DND-41 (cell line): Measurements from ENCODE around the gene MRNIP.

Source experiments
- ATAC-seq: fragments of 200-7000 bp; cut with Tn5 transposase; 3 replicates; pipeline ENCODE4 v1.9.1; 2021; ENCODE audit warnings: low read depth; ENCODE audit not compliant: insufficient read depth
- DNase-seq: peaks from one replicate; pipeline ENCODE4 v3.0.0-alpha.2; 2020
- H2AFZ ChIP-seq: 2 replicates; pipeline ENCODE4 v1.6.0; 2012; ENCODE audit warnings: low read depth, low read length
- H3K27ac ChIP-seq: 2 replicates; pipeline ENCODE4 v1.5.1; 2012; ENCODE audit warnings: low read length, inconsistent platforms
- H3K27me3 ChIP-seq: fragments of 200-600 bp; sonication (generic); 2 replicates; pipeline ENCODE4 v1.6.0; 2012; ENCODE audit warnings: low read length, mild to moderate bottlenecking, inconsistent platforms; ENCODE audit not compliant: insufficient read depth, poor library complexity
- H3K36me3 ChIP-seq: 2 replicates; pipeline ENCODE4 v1.5.1; 2012; ENCODE audit warnings: low read length, inconsistent platforms; ENCODE audit not compliant: insufficient read depth
- H3K4me1 ChIP-seq: 2 replicates; pipeline ENCODE4 v1.5.1; 2012; ENCODE audit warnings: mild to moderate bottlenecking, low read length; ENCODE audit not compliant: insufficient read depth
- H3K4me2 ChIP-seq: 2 replicates; pipeline ENCODE4 v1.6.0; 2012; ENCODE audit warnings: mild to moderate bottlenecking, moderate library complexity, low read length, inconsistent platforms; ENCODE audit not compliant: insufficient read depth
- H3K4me3 ChIP-seq, 2 experiments: fragments of 200-600 bp in 1 of 2; shearing (Covaris generic) in 1 of 2; 2 replicates each; pipeline ENCODE4 v1.5.1; 2012 to 2016; ENCODE audit warnings: inconsistent platforms in 2 of 2, low read length in 2 of 2, mild to moderate bottlenecking in 2 of 2, low read depth in 1 of 2, moderate library complexity in 1 of 2
- H3K79me2 ChIP-seq: 2 replicates; pipeline ENCODE4 v1.6.0; 2012; ENCODE audit warnings: low read length, inconsistent platforms; ENCODE audit not compliant: insufficient read depth
- H3K9ac ChIP-seq: 2 replicates; pipeline ENCODE4 v1.6.0; 2012; ENCODE audit warnings: low read depth, mild to moderate bottlenecking, inconsistent platforms, low read length, moderate library complexity
- H3K9me3 ChIP-seq: 2 replicates; pipeline ENCODE4 v1.5.1; 2012; ENCODE audit warnings: low read length, moderate library complexity, mild to moderate bottlenecking, inconsistent platforms; ENCODE audit not compliant: insufficient read depth, severe bottlenecking
- H4K20me1 ChIP-seq: 2 replicates; pipeline ENCODE4 v1.6.0; 2012; ENCODE audit warnings: low read length; ENCODE audit not compliant: insufficient read depth
- CTCF ChIP-seq: IDR thresholded peaks from 2 replicates; pipeline ENCODE4 v1.5.1; 2012; ENCODE audit warnings: borderline replicate concordance, low read length, moderate library complexity, mild to moderate bottlenecking; ENCODE audit not compliant: poor library complexity, severe bottlenecking; ENCODE audit errors: extremely low read depth
- EZH2 ChIP-seq: IDR thresholded peaks from 3 replicates; pipeline ENCODE4 v1.6.1; 2012; ENCODE audit warnings: borderline replicate concordance, low read depth, mild to moderate bottlenecking, moderate library complexity, low read length, inconsistent platforms; ENCODE audit not compliant: severe bottlenecking

The MRNIP gene

GRCh38 chr5:179817470-179817840 is 41.2 kb downstream of the MRNIP start:
- Histone ChIP-seq H3K27ac (no peak overlapping the region), H3K9ac (no peak overlapping the region), H3K79me2 (peaks cover 13% of the 10 kb centered on the region), H3K9me3 (no peaks in the 10 kb centered on the region), H3K27me3 (no peaks in the 10 kb centered on the region), H3K4me3 (no peak overlapping the region), H3K4me1 (peaks cover 21% of the 10 kb centered on the region), H2AFZ (no peak overlapping the region), H3K36me3 (peaks cover 11% of the 10 kb centered on the region), H4K20me1 (peaks cover 5% of the 10 kb centered on the region), H3K4me2 (no peak overlapping the region)
- TF ChIP-seq EZH2 (no peak), CTCF (no peak)
- ATAC-seq (no peak), DNase-seq (no peak)

GRCh38 chr5:179816796-179817469 is 41.7 kb downstream of the MRNIP start:
- H3K4me2 ChIP-seq, result no peak overlapping the region
- no peaks in the 10 kb centered on the region for H3K9me3 ChIP-seq
- peaks cover under 1% of the 10 kb centered on the region; the same call in 1 of the 2 replicates for H4K20me1 ChIP-seq
- no peak overlapping the region for H3K27ac ChIP-seq
- TF ChIP-seq CTCF, result no peak
- H3K27me3 ChIP-seq, result no peaks in the 10 kb centered on the region
- peaks cover 8% of the 10 kb centered on the region for H3K79me2 ChIP-seq
- ATAC-seq, result no peak
- no peak overlapping the region for H3K9ac ChIP-seq
- H2AFZ ChIP-seq, result no peak overlapping the region
- H3K36me3 ChIP-seq, result peaks cover 10% of the 10 kb centered on the region; the same call in 1 of the 2 replicates
- peaks cover 16% of the 10 kb centered on the region for H3K4me1 ChIP-seq
- no peak overlapping the region for H3K4me3 ChIP-seq
- no peak for DNase-seq

GRCh38 chr5:179816401-179816795 is 42.2 kb downstream of the MRNIP start:
- ATAC-seq, result no peak
- peaks cover 11% of the 10 kb centered on the region for H3K4me1 ChIP-seq

More at GRCh38 chr5:179816401-179816795, 42.2 kb downstream of the MRNIP start:
- TF ChIP-seq CTCF (no peak), EZH2 (no peak)
- H3K27me3 ChIP-seq, result no peaks in the 10 kb centered on the region
- H3K9me3 ChIP-seq, result no peaks in the 10 kb centered on the region
- peaks cover 13% of the 10 kb centered on the region for H3K36me3 ChIP-seq
- no peak overlapping the region for H3K4me3 ChIP-seq
- H3K79me2 ChIP-seq, result peaks cover 4% of the 10 kb centered on the region
- H3K4me2 ChIP-seq, result no peak overlapping the region
- DNase-seq, result no peak
- H3K27ac ChIP-seq, result no peak overlapping the region
- H3K9ac ChIP-seq, result no peak overlapping the region
- no peaks in the 10 kb centered on the region for H4K20me1 ChIP-seq
- H2AFZ ChIP-seq, result no peak overlapping the region
